Panc1 (cell line): ENCODE results near the gene HBP1.

ENCODE experiments used
- POLR2AphosphoS5 ChIP-seq: IDR thresholded peaks from 2 replicates; pipeline ENCODE4 v1.6.1; 2012; ENCODE audit warnings: mild to moderate bottlenecking, low read depth, low read length, moderate library complexity
- SIN3A ChIP-seq: IDR thresholded peaks from 2 replicates; pipeline ENCODE4 v1.6.1; 2012; ENCODE audit warnings: low read depth, mild to moderate bottlenecking, low read length, moderate library complexity, borderline replicate concordance; ENCODE audit not compliant: insufficient read depth
- TF ChIP-seq, protein P1 (sequence below): fragments of 450-650 bp; IDR thresholded peaks from 2 replicates; pipeline ENCODE4 v1.5.1; 2017; ENCODE audit warnings: mild to moderate bottlenecking
- TF ChIP-seq, protein P2 (sequence below), 2 experiments: IDR thresholded peaks; 2 replicates each; pipeline ENCODE4 v1.6.1; 2011 to 2012; ENCODE audit warnings: low read depth in 2 of 2, control low read depth in 1 of 2, low read length in 1 of 2, mild to moderate bottlenecking in 1 of 2, moderate library complexity in 1 of 2; ENCODE audit not compliant: insufficient read depth in 1 of 2

DNA sequence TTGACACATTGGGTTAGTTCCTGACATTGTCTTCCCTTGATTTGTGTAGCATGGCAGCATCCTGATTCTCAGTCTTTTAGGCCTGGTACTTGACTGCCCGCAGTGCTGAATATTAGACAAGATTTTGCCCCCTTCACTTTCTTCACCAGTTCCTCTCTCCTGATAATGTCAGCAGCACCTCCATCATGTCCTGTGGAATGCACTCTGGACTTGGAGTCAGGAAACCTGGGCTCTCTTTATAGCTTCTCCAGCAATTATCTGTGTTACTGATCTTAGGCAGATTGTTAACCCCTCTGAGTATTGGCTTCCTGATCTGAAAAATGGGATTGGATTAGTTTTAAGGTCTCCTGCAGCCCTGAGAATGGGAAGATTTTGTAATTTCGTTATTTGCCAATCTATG is 19.0 kb downstream of the HBP1 start:
- TF ChIP-seq, protein P1, sequence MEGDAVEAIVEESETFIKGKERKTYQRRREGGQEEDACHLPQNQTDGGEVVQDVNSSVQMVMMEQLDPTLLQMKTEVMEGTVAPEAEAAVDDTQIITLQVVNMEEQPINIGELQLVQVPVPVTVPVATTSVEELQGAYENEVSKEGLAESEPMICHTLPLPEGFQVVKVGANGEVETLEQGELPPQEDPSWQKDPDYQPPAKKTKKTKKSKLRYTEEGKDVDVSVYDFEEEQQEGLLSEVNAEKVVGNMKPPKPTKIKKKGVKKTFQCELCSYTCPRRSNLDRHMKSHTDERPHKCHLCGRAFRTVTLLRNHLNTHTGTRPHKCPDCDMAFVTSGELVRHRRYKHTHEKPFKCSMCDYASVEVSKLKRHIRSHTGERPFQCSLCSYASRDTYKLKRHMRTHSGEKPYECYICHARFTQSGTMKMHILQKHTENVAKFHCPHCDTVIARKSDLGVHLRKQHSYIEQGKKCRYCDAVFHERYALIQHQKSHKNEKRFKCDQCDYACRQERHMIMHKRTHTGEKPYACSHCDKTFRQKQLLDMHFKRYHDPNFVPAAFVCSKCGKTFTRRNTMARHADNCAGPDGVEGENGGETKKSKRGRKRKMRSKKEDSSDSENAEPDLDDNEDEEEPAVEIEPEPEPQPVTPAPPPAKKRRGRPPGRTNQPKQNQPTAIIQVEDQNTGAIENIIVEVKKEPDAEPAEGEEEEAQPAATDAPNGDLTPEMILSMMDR = no peak
- no peak for TF ChIP-seq POLR2AphosphoS5
- no peak for TF ChIP-seq SIN3A
- TF ChIP-seq, protein P2, sequence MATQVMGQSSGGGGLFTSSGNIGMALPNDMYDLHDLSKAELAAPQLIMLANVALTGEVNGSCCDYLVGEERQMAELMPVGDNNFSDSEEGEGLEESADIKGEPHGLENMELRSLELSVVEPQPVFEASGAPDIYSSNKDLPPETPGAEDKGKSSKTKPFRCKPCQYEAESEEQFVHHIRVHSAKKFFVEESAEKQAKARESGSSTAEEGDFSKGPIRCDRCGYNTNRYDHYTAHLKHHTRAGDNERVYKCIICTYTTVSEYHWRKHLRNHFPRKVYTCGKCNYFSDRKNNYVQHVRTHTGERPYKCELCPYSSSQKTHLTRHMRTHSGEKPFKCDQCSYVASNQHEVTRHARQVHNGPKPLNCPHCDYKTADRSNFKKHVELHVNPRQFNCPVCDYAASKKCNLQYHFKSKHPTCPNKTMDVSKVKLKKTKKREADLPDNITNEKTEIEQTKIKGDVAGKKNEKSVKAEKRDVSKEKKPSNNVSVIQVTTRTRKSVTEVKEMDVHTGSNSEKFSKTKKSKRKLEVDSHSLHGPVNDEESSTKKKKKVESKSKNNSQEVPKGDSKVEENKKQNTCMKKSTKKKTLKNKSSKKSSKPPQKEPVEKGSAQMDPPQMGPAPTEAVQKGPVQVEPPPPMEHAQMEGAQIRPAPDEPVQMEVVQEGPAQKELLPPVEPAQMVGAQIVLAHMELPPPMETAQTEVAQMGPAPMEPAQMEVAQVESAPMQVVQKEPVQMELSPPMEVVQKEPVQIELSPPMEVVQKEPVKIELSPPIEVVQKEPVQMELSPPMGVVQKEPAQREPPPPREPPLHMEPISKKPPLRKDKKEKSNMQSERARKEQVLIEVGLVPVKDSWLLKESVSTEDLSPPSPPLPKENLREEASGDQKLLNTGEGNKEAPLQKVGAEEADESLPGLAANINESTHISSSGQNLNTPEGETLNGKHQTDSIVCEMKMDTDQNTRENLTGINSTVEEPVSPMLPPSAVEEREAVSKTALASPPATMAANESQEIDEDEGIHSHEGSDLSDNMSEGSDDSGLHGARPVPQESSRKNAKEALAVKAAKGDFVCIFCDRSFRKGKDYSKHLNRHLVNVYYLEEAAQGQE (IDR thresholded peaks at IDR 0.05; ENCODE audit: insufficient read depth in 1 of 2, low read depth in 2 of 2, low read length in 1 of 2) = no peak
